ENCODE results near the gene CD300LD. TPM values are rescaled to one million over a fixed set of nuclear protein-coding genes. Genes with fewer than 3 reads are reported as not detected.
"Not testable (repeated sequence)": the region's sequence is repeated elsewhere in the genome, so short reads cannot be mapped to it uniquely, and the experiment has no call there.

The CD300LD gene
- total RNA-seq, 5 donors from 2014 or later (not counting 1 experiment from before 2014, with no cell fraction given), result 0.47 TPM; not detected in 4

DNA sequence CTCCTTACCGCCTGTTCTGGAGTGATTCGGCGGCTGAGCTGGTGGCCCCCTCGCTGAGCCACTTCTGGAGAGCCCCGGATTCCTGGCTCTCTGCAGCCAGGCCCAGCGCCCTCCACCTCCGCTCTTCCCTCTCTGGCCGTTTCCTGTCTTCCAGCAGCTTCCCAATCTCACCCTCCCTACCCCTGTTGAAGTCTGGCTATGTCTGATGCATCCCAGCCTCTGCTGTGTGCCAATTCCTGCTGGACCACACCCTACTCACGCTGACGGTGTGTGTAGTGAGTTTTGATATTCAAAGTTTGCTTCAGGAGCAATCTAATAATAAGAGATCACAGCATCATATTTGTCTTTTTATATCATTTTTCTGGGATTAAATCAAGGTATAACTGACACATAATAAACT is 9.4 kb downstream of the CD300LD start:
- Histone ChIP-seq H3K9me3 (no peaks in the 10 kb centered on the region), H3K27me3 (replicated peaks in 1 of 2; ENCODE audit: control insufficient read depth in 2 of 2, extremely low read depth in 1 of 2, insufficient read depth in 2 of 2, low read length in 1 of 2) (peaks cover 0 to 6% of the 10 kb centered on the region in 2 experiments), H3K4me3 (ENCODE audit: control insufficient read depth in 1 of 2, extremely low read depth in 1 of 2, low read length in 1 of 2) (no peak overlapping the region), H3K27ac (ENCODE audit: low read length) (no peak overlapping the region), H3K4me1 (ENCODE audit: control insufficient read depth in 1 of 2, extremely low read depth in 1 of 2, insufficient read depth in 2 of 2, low read length in 2 of 2) (peaks cover 0 to 11% of the 10 kb centered on the region in 2 experiments), H3K36me3 (ENCODE audit: control insufficient read depth in 2 of 2, extremely low read depth in 1 of 2, insufficient read depth in 1 of 2, low read length in 1 of 2) (no peaks in the 10 kb centered on the region)
- no peak for ATAC-seq (replicated peaks in 1 of 4)
- ChIA-PET POLR2A (no interaction called here), CTCF (no interaction called here)
- DNase-seq, result no peak
- H3K4me1 Mint-ChIP-seq, result peaks cover 14 to 17% (median 16%) of the 10 kb centered on the region in 3 donors
- H3K27me3 Mint-ChIP-seq, result peaks cover 0 to 12% of the 10 kb centered on the region in 2 donors
- no peaks in the 10 kb centered on the region for H3K36me3 Mint-ChIP-seq
- H3K27ac Mint-ChIP-seq, result no peak overlapping the region
- H3K9me3 Mint-ChIP-seq, result no peaks in the 10 kb centered on the region
- WGBS (ENCODE audit: insufficient coverage), result 87% methylated on average over 7 of the region's 10 CpGs
- H3K4me3 Mint-ChIP-seq, result no peak overlapping the region

DNA sequence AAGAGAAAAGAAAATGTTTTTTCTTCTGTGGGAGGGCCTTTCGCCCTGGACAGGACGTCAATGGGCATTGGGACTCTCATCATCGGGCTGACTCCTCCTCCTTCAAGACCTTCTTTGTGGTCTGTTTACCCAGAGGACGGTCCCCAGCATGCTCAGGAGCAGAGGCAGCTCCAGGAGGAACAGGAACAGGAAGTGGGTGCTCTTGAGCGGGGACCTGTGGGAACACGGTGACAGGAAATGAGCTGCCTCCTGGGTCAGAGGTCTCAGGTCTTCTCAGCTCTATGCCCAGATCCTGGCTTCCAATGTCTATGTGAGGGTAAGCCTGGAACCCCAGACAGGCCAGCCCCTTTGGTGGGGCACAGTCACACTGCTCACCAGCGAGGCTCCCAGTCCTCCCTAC is 12.2 kb downstream of the CD300LD start:
- peaks cover 0 to 11% of the 10 kb centered on the region in 2 experiments for H3K4me1 ChIP-seq (ENCODE audit: control insufficient read depth in 1 of 2, extremely low read depth in 1 of 2, insufficient read depth in 2 of 2, low read length in 2 of 2)
- no peak overlapping the region for H3K4me3 ChIP-seq (ENCODE audit: control insufficient read depth in 1 of 2, extremely low read depth in 1 of 2, low read length in 1 of 2)
- 40% methylated on average over 7 of the region's 7 CpGs for WGBS (ENCODE audit: insufficient coverage)
- no peak for DNase-seq
- H3K9me3 Mint-ChIP-seq, result no peaks in the 10 kb centered on the region
- H3K9me3 ChIP-seq, result no peaks in the 10 kb centered on the region
- ChIA-PET POLR2A (no interaction called here), CTCF (no interaction called here)
- no peak for ATAC-seq (replicated peaks in 1 of 4)
- peaks cover 0 to 5% of the 10 kb centered on the region in 2 experiments for H3K27me3 ChIP-seq (replicated peaks in 1 of 2; ENCODE audit: control insufficient read depth in 2 of 2, extremely low read depth in 1 of 2, insufficient read depth in 2 of 2, low read length in 1 of 2)
- H3K36me3 Mint-ChIP-seq, result no peaks in the 10 kb centered on the region
- H3K27ac Mint-ChIP-seq, result no peak overlapping the region
- peaks cover 0 to 2% of the 10 kb centered on the region in 2 donors for H3K27me3 Mint-ChIP-seq
- peak overlapping the region in 1 of 3 donors; percentile 36 for H3K4me3 Mint-ChIP-seq
- H3K27ac ChIP-seq (ENCODE audit: low read length), result no peak overlapping the region
- peaks cover 14 to 17% (median 16%) of the 10 kb centered on the region in 3 donors for H3K4me1 Mint-ChIP-seq
- no peaks in the 10 kb centered on the region for H3K36me3 ChIP-seq (ENCODE audit: control insufficient read depth in 2 of 2, extremely low read depth in 1 of 2, insufficient read depth in 1 of 2, low read length in 1 of 2)

DNA sequence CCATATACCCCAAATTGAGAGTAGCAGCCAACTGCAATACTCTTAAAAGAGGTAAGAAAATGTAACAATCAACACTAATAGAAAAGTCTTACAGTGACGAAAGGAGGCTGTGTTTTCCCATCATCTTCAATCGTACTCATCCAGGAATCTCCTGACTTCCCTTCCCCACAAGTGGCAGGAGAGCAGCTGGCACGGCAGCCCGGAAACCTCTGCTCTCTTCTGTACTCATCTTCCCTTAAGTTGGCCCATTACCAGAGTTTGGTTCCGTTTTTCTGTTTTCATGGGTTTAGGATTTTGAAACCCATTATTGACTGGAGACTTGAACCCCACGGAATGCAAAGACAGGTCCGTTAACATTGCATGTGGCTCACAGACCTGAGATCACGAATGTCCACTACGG is 13.1 kb downstream of the CD300LD start:
- ChIA-PET POLR2A (no interaction called here), CTCF (no interaction called here)
- H3K27me3 ChIP-seq (replicated peaks in 1 of 2; ENCODE audit: control insufficient read depth in 2 of 2, extremely low read depth in 1 of 2, insufficient read depth in 2 of 2, low read length in 1 of 2), result peaks cover 0 to 3% of the 10 kb centered on the region in 2 experiments
- peaks cover 0 to 11% of the 10 kb centered on the region in 2 experiments for H3K4me1 ChIP-seq (ENCODE audit: control insufficient read depth in 1 of 2, extremely low read depth in 1 of 2, insufficient read depth in 2 of 2, low read length in 2 of 2)
- H3K27ac Mint-ChIP-seq, result no peak overlapping the region
- H3K9me3 ChIP-seq, result no peaks in the 10 kb centered on the region
- DNase-seq (no peak), ATAC-seq (replicated peaks in 1 of 4) (no peak)
- H3K27me3 Mint-ChIP-seq, result peaks cover 2 to 6% of the 10 kb centered on the region in 2 donors
- H3K27ac ChIP-seq (ENCODE audit: low read length), result no peak overlapping the region
- no peaks in the 10 kb centered on the region for H3K9me3 Mint-ChIP-seq
- H3K4me3 ChIP-seq (ENCODE audit: control insufficient read depth in 1 of 2, extremely low read depth in 1 of 2, low read length in 1 of 2), result no peak overlapping the region
- no peaks in the 10 kb centered on the region for H3K36me3 ChIP-seq (ENCODE audit: control insufficient read depth in 2 of 2, extremely low read depth in 1 of 2, insufficient read depth in 1 of 2, low read length in 1 of 2)
- H3K4me1 Mint-ChIP-seq, result peaks cover 14 to 17% (median 16%) of the 10 kb centered on the region in 3 donors
- 98% methylated on average over 7 of the region's 9 CpGs for WGBS (ENCODE audit: insufficient coverage)
- no peaks in the 10 kb centered on the region for H3K36me3 Mint-ChIP-seq
- peak overlapping the region in 1 of 3 donors; percentile 36 for H3K4me3 Mint-ChIP-seq

DNA sequence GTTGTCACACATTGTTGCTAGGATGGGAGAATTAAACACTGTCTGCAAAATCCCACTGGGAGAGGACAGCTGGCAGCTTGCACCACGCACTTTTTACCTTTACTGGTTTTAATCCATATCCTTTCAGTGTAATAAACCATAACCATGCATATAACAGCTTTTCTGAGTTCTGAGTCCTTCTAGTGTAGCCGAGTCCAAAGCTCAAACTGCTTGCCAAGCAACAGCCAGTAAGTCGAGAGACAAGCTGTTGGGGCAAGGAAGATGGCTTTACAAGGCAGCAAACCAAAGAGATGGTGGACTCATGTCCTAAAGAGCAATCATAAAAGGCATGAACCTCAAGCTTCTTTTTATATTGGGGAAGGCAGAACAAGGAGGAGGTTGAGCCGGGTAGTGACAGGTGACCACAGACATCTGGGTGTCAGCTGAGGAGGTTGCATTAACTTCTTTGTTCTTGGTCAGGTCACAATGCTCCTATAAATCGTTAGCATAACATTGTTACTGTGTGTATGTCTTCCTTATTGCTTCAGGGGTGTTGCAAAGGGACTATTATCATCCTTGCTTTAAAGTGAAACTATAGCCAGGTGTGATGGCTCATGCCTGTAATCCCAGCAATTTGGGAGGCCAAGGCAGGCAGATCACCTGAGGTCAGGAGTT is 17.5 kb downstream of the CD300LD start:
- ATAC-seq (replicated peaks in 1 of 4) (no peak), DNase-seq (no peak)
- WGBS (ENCODE audit: insufficient coverage), result 55% methylated on average over 4 of the region's 5 CpGs
- H3K4me3 ChIP-seq (ENCODE audit: control insufficient read depth in 1 of 2, extremely low read depth in 1 of 2, low read length in 1 of 2), result no peak overlapping the region
- no peak overlapping the region for H3K4me3 Mint-ChIP-seq
- no peak overlapping the region for H3K27ac Mint-ChIP-seq
- H3K27me3 ChIP-seq (replicated peaks in 1 of 2; ENCODE audit: control insufficient read depth in 2 of 2, extremely low read depth in 1 of 2, insufficient read depth in 2 of 2, low read length in 1 of 2), result peaks cover 0 to 20% of the 10 kb centered on the region in 2 experiments
- no peaks in the 10 kb centered on the region for H3K9me3 ChIP-seq
- H3K9me3 Mint-ChIP-seq, result no peaks in the 10 kb centered on the region
- no peaks in the 10 kb centered on the region for H3K36me3 Mint-ChIP-seq
- peaks cover 6 to 15% of the 10 kb centered on the region in 2 donors for H3K27me3 Mint-ChIP-seq
- H3K4me1 Mint-ChIP-seq, result peaks cover 6 to 8% (median 7%) of the 10 kb centered on the region in 3 donors
- POLR2A ChIA-PET, result no interaction called here
- H3K27ac ChIP-seq (ENCODE audit: low read length), result no peak overlapping the region
- H3K36me3 ChIP-seq (ENCODE audit: control insufficient read depth in 2 of 2, extremely low read depth in 1 of 2, insufficient read depth in 1 of 2, low read length in 1 of 2), result no peaks in the 10 kb centered on the region
- CTCF ChIA-PET, result no interaction called here
- peaks cover 0 to 5% of the 10 kb centered on the region in 2 experiments for H3K4me1 ChIP-seq (ENCODE audit: control insufficient read depth in 1 of 2, extremely low read depth in 1 of 2, insufficient read depth in 2 of 2, low read length in 2 of 2)

DNA sequence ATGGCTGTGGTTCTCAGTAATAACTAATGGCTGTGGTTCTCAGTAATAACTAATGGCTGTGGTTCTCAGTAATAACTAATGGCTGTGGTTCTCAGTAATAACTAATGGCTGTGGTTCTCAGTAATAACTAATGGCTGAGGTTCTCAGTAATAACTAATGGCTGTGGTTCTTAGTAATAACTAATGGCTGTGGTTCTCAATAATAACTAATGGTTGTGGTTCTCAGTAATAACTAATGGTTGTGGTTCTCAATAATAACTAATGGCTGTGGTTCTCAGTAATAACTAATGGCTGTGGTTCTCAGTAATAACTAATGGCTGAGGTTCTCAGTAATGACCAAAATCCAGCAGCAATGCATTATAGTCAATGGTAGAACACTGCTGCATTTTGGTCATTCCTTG is 18.4 kb downstream of the CD300LD start:
- H3K36me3 ChIP-seq (ENCODE audit: control insufficient read depth in 2 of 2, extremely low read depth in 1 of 2, insufficient read depth in 1 of 2, low read length in 1 of 2); H3K36me3 Mint-ChIP-seq; H3K27ac ChIP-seq (ENCODE audit: low read length); H3K4me1 Mint-ChIP-seq; CTCF ChIA-PET; H3K4me3 ChIP-seq (ENCODE audit: control insufficient read depth in 1 of 2, extremely low read depth in 1 of 2, low read length in 1 of 2); ATAC-seq (replicated peaks in 1 of 4); DNase-seq; POLR2A ChIA-PET; H3K4me3 Mint-ChIP-seq; H3K27ac Mint-ChIP-seq; H3K9me3 Mint-ChIP-seq; H3K9me3 ChIP-seq; H3K4me1 ChIP-seq (ENCODE audit: control insufficient read depth in 1 of 2, extremely low read depth in 1 of 2, insufficient read depth in 2 of 2, low read length in 2 of 2): not testable (repeated sequence)
- H3K27me3 Mint-ChIP-seq, result peaks cover 11 to 24% of the 10 kb centered on the region in 2 donors
- peaks cover 0 to 30% of the 10 kb centered on the region in 2 experiments for H3K27me3 ChIP-seq (replicated peaks in 1 of 2; ENCODE audit: control insufficient read depth in 2 of 2, extremely low read depth in 1 of 2, insufficient read depth in 2 of 2, low read length in 1 of 2)

DNA sequence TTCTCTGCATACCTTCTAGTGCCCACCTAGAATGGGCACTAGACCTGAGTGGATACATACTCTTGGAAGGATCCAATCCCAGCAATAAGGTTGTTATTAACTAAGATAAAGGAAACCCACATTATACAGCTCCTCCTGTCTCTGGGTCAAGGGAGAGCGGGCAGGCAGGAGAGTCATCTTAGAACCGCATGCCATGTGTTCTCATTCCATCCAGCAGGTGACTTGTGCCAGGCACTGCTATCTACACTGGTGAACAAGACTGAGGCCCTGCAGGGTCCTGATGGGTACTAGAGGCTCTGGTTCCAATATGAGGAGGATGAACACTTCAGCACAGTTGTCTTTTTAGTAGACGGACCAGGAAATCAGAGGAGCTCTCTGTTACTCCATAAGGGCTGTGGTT is 18.9 kb downstream of the CD300LD start:
- peaks cover 16 to 29% of the 10 kb centered on the region in 2 donors for H3K27me3 Mint-ChIP-seq
- H3K36me3 Mint-ChIP-seq, result no peaks in the 10 kb centered on the region
- POLR2A ChIA-PET, result no interaction called here
- H3K4me3 ChIP-seq (ENCODE audit: control insufficient read depth in 1 of 2, extremely low read depth in 1 of 2, low read length in 1 of 2), result no peak overlapping the region
- no peaks in the 10 kb centered on the region for H3K9me3 ChIP-seq
- H3K27ac ChIP-seq (ENCODE audit: low read length), result no peak overlapping the region
- H3K4me1 Mint-ChIP-seq, result peaks cover 0 to 10% (median 0%) of the 10 kb centered on the region in 3 donors
- H3K36me3 ChIP-seq (ENCODE audit: control insufficient read depth in 2 of 2, extremely low read depth in 1 of 2, insufficient read depth in 1 of 2, low read length in 1 of 2), result no peaks in the 10 kb centered on the region
- no peak for ATAC-seq (replicated peaks in 1 of 4)
- H3K27me3 ChIP-seq (replicated peaks in 1 of 2; ENCODE audit: control insufficient read depth in 2 of 2, extremely low read depth in 1 of 2, insufficient read depth in 2 of 2, low read length in 1 of 2), result peaks cover 0 to 34% of the 10 kb centered on the region in 2 experiments
- H3K9me3 Mint-ChIP-seq, result no peaks in the 10 kb centered on the region
- no peaks in the 10 kb centered on the region for H3K4me1 ChIP-seq (ENCODE audit: control insufficient read depth in 1 of 2, extremely low read depth in 1 of 2, insufficient read depth in 2 of 2, low read length in 2 of 2)
- no peak overlapping the region for H3K27ac Mint-ChIP-seq
- no peak overlapping the region for H3K4me3 Mint-ChIP-seq
- DNase-seq, result no peak
- 92% methylated on average over 2 of the region's 3 CpGs for WGBS (ENCODE audit: insufficient coverage)
- CTCF ChIA-PET, result no interaction called here
